HG03469 (cell line): ENCODE results near the gene CFAP157.

Experiments used
- ATAC-seq: cut with Tn5 transposase; IDR thresholded peaks from one replicate; pipeline ENCODE4 v1.9.1; 2021; ENCODE audit warnings: mild to moderate bottlenecking, moderate library complexity, moderate number of reproducible peaks; ENCODE audit not compliant: unreplicated experiment

CFAP157 gene

GRCh38 chr9:127706836-127707241 is at the start of gene CFAP157:
Gene CFAP157 (plus strand): TSS chr9:127706988. CDS start chr9:127707032, 44 bp downstream.
- ATAC-seq, result no peak

- ATAC-seq, result no peak
Observed at GRCh38 chr9:127658428-127658827, 48.4 kb upstream of the CFAP157 start.

GRCh38 chr9:127660886-127661741 is 45.7 kb upstream of the CFAP157 start:
- ATAC-seq, result no peak

GRCh38 chr9:127662617-127663016 is 44.2 kb upstream of the CFAP157 start:
- no peak for ATAC-seq

- no peak for ATAC-seq
Observed at GRCh38 chr9:127664324-127664677, 42.5 kb upstream of the CFAP157 start.

GRCh38 chr9:127664678-127665507 is 41.9 kb upstream of the CFAP157 start:
- no peak for ATAC-seq

GRCh38 chr9:127667127-127667844 is 39.5 kb upstream of the CFAP157 start:
- no peak for ATAC-seq

- no peak for ATAC-seq
Observed at GRCh38 chr9:127667906-127668305, 38.9 kb upstream of the CFAP157 start.

- no peak for ATAC-seq
Observed at GRCh38 chr9:127673234-127673633, 33.6 kb upstream of the CFAP157 start.

GRCh38 chr9:127676638-127677037 is 30.1 kb upstream of the CFAP157 start:
- ATAC-seq, result no peak

GRCh38 chr9:127679506-127679905 is 27.3 kb upstream of the CFAP157 start:
- ATAC-seq, result no peak

- ATAC-seq, result no peak
Observed at GRCh38 chr9:127680226-127680625, 26.6 kb upstream of the CFAP157 start.

GRCh38 chr9:127680846-127681245 is 25.9 kb upstream of the CFAP157 start:
- ATAC-seq, result no peak

GRCh38 chr9:127682351-127683136 is 24.2 kb upstream of the CFAP157 start:
- no peak for ATAC-seq

- ATAC-seq, result no peak
Observed at GRCh38 chr9:127683723-127684122, 23.1 kb upstream of the CFAP157 start.

GRCh38 chr9:127684576-127684975 is 22.2 kb upstream of the CFAP157 start:
- ATAC-seq, result no peak

GRCh38 chr9:127686461-127687393 is 20.1 kb upstream of the CFAP157 start:
- ATAC-seq, result no peak

GRCh38 chr9:127689329-127690000 is 17.3 kb upstream of the CFAP157 start:
- ATAC-seq, result no peak

- ATAC-seq, result no peak
Observed at GRCh38 chr9:127690735-127691134, 16.1 kb upstream of the CFAP157 start.
